ENCODE results near the gene BET1L. TPM values are rescaled to one million over a fixed set of nuclear protein-coding genes. Genes with fewer than 3 reads are reported as not detected.

Gene BET1L
- total and polyA plus RNA-seq, 10 of the 15 experiments (the other 5 are each of a cell fraction or from before 2014, with no cell fraction given): 6.7 to 55.4 (median 39.7) TPM

DNA sequence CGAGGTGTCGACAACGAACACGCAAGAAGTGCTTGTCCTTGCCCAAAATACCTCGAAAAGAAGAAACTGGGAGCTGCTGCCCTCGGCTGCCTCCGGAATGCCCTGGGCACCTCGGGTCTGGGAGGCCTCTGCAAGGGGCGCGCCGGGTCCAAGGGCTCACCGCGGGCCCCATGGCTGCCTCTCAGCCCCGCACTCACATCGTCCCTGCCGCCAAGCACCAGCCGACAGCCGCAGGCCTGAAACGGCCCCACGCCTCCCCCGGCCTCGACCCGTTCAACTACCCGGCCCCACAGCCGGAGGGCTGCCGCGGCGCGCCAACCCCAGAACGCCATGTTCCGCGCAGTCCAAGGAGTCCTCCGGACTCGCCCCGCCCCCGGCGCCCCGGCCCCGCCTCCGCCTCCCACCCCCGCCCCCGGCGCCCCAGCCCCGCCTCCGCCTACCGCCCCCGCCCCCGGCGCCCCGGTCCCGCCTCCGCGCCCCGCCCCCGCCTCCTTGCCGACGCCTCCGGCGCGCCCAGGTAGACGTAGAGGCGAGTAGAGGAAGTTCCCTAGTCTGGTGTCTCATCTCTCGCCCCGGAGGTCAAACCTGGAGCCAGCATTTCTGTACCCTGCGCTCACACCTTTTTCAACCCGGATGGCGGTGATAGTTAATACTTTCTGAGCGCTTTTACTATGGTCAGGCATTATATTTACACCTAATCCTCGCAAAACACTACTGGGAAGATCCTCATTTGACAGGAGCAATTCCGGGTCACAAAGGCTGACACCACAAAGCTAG is 29.0 kb upstream of the BET1L start, which contains the start of gene SIRT3 (continued):
- TF ChIP-seq, protein P1, sequence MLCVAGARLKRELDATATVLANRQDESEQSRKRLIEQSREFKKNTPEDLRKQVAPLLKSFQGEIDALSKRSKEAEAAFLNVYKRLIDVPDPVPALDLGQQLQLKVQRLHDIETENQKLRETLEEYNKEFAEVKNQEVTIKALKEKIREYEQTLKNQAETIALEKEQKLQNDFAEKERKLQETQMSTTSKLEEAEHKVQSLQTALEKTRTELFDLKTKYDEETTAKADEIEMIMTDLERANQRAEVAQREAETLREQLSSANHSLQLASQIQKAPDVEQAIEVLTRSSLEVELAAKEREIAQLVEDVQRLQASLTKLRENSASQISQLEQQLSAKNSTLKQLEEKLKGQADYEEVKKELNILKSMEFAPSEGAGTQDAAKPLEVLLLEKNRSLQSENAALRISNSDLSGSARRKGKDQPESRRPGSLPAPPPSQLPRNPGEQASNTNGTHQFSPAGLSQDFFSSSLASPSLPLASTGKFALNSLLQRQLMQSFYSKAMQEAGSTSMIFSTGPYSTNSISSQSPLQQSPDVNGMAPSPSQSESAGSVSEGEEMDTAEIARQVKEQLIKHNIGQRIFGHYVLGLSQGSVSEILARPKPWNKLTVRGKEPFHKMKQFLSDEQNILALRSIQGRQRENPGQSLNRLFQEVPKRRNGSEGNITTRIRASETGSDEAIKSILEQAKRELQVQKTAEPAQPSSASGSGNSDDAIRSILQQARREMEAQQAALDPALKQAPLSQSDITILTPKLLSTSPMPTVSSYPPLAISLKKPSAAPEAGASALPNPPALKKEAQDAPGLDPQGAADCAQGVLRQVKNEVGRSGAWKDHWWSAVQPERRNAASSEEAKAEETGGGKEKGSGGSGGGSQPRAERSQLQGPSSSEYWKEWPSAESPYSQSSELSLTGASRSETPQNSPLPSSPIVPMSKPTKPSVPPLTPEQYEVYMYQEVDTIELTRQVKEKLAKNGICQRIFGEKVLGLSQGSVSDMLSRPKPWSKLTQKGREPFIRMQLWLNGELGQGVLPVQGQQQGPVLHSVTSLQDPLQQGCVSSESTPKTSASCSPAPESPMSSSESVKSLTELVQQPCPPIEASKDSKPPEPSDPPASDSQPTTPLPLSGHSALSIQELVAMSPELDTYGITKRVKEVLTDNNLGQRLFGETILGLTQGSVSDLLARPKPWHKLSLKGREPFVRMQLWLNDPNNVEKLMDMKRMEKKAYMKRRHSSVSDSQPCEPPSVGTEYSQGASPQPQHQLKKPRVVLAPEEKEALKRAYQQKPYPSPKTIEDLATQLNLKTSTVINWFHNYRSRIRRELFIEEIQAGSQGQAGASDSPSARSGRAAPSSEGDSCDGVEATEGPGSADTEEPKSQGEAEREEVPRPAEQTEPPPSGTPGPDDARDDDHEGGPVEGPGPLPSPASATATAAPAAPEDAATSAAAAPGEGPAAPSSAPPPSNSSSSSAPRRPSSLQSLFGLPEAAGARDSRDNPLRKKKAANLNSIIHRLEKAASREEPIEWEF (IDR thresholded peaks at IDR 0.05; ENCODE audit: insufficient replicate concordance, low read depth, low read length): no peak
- no peak for TF ChIP-seq NFYA (IDR thresholded peaks at IDR 0.05; ENCODE audit: borderline replicate concordance, low read depth, low read length)
- TF ChIP-seq TAF1 (IDR thresholded peaks at IDR 0.05; ENCODE audit: borderline replicate concordance, low read depth, low read length): peak; percentile 71
- TF ChIP-seq RBBP5 (conservative IDR thresholded peaks at IDR 0.05): no peak
- TF ChIP-seq JUND (IDR thresholded peaks at IDR 0.05; ENCODE audit: low read depth, low read length): 0 out of 2 replicates have a peak, but pooled peaks have one; percentile 10
- no peak for TF ChIP-seq NRF1 (conservative IDR thresholded peaks at IDR 0.05; ENCODE audit: low read depth, low read length)
- TF ChIP-seq HCFC1 (IDR thresholded peaks at IDR 0.05; ENCODE audit: low read length): no peak; the same call in 1 of the 2 replicates
- TF ChIP-seq, protein P2, sequence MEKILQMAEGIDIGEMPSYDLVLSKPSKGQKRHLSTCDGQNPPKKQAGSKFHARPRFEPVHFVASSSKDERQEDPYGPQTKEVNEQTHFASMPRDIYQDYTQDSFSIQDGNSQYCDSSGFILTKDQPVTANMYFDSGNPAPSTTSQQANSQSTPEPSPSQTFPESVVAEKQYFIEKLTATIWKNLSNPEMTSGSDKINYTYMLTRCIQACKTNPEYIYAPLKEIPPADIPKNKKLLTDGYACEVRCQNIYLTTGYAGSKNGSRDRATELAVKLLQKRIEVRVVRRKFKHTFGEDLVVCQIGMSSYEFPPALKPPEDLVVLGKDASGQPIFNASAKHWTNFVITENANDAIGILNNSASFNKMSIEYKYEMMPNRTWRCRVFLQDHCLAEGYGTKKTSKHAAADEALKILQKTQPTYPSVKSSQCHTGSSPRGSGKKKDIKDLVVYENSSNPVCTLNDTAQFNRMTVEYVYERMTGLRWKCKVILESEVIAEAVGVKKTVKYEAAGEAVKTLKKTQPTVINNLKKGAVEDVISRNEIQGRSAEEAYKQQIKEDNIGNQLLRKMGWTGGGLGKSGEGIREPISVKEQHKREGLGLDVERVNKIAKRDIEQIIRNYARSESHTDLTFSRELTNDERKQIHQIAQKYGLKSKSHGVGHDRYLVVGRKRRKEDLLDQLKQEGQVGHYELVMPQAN (conservative IDR thresholded peaks at IDR 0.05): peak; percentile 38
- no peak; a peak in 1 of 4 replicates for TF ChIP-seq BHLHE40 (IDR thresholded peaks at IDR 0.05; ENCODE audit: borderline replicate concordance in 1 of 2, low read depth in 2 of 2, low read length in 1 of 2)
- TF ChIP-seq, protein P3, sequence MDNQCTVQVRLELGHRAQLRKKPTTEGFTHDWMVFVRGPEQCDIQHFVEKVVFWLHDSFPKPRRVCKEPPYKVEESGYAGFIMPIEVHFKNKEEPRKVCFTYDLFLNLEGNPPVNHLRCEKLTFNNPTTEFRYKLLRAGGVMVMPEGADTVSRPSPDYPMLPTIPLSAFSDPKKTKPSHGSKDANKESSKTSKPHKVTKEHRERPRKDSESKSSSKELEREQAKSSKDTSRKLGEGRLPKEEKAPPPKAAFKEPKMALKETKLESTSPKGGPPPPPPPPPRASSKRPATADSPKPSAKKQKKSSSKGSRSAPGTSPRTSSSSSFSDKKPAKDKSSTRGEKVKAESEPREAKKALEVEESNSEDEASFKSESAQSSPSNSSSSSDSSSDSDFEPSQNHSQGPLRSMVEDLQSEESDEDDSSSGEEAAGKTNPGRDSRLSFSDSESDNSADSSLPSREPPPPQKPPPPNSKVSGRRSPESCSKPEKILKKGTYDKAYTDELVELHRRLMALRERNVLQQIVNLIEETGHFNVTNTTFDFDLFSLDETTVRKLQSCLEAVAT (IDR thresholded peaks at IDR 0.05): 0 out of 2 replicates have a peak, but pooled peaks have one; percentile 86
- TF ChIP-seq TCF7 (IDR thresholded peaks at IDR 0.05; ENCODE audit: borderline replicate concordance): no peak
- TF ChIP-seq NFIC (IDR thresholded peaks at IDR 0.05; ENCODE audit: low read depth, low read length): peak; percentile 41; the same call in 1 of the 2 replicates
- TF ChIP-seq SUPT20H (IDR thresholded peaks at IDR 0.05; ENCODE audit: borderline replicate concordance, control insufficient read depth, low read depth, low read length): no peak
- TF ChIP-seq RCOR1 (conservative IDR thresholded peaks at IDR 0.05; ENCODE audit: low read depth, low read length): no peak
- no peak; a peak in 1 of 4 replicates for TF ChIP-seq ETV6 (conservative IDR thresholded peaks at IDR 0.05 in 1 of 2, IDR thresholded peaks at IDR 0.05 in 1 of 2; ENCODE audit: borderline replicate concordance in 1 of 2, low read depth in 1 of 2)
- TF ChIP-seq SIN3A (IDR thresholded peaks at IDR 0.05; ENCODE audit: low read depth, low read length): no peak
- peak; percentile 68 for TF ChIP-seq ATF7 (IDR thresholded peaks at IDR 0.05; ENCODE audit: low read depth)
- 0 out of 2 replicates have a peak, but pooled peaks have one; percentile 14 for TF ChIP-seq STAT1 (conservative IDR thresholded peaks at IDR 0.05)
- TF ChIP-seq NFXL1 (IDR thresholded peaks at IDR 0.05; ENCODE audit: borderline replicate concordance): no peak

All from GM12878 (cell line).